SK-N-SH (cell line): ENCODE data around the gene ZSCAN2. TPM values are rescaled to one million over a fixed set of nuclear protein-coding genes. Genes with fewer than 3 reads are reported as not detected.
A peak's percentile ranks its signal among the peaks of the same experiment; 100 is the strongest.

Experiments used
- CTCF ChIA-PET: fragments of 300-600, 350-600 bp; formaldehyde crosslinking; extraction: SDS; loops from one replicate; lab custom pipeline; 2021; lab: Yijun Ruan, JAX
- POLR2A ChIA-PET: fragments of 350-600 bp; sonication (Branson Sonifier 250); formaldehyde crosslinking; extraction: SDS; loops from one replicate; lab custom pipeline; 2020; ENCODE audit warnings: antibody characterized with exemption, inconsistent platforms; lab: Yijun Ruan, JAX
- DNase-seq: peaks from one replicate; pipeline ENCODE4 v3.0.0; 2012
- H2AFZ ChIP-seq: fragments of 200-600 bp; sonication (generic); 2 replicates; pipeline ENCODE4 v1.8.1; 2016; ENCODE audit warnings: antibody characterized with exemption, mild to moderate bottlenecking, low read depth
- H3F3A ChIP-seq: fragments of 200-600 bp; sonication (generic); replicated peaks from 2 replicates; pipeline ENCODE3; 2016; ENCODE audit warnings: antibody characterized with exemption, mild to moderate bottlenecking; ENCODE audit not compliant: insufficient read depth
- H3K27ac ChIP-seq, 2 experiments: fragments of 200-500 bp in 1 of 2; fragments of 200-600 bp in 1 of 2; sonication (Bioruptor generic) in 1 of 2; sonication (generic), shearing (Covaris generic) in 1 of 2; 2 replicates each; pipeline versions ENCODE4 v1.5.1 to v1.6.1; 2014 to 2016; ENCODE audit warnings: low read depth in 2 of 2, inconsistent platforms in 1 of 2, low read length in 1 of 2, mild to moderate bottlenecking in 1 of 2, mixed read lengths in 1 of 2
- H3K27me3 ChIP-seq: fragments of 200-600 bp; sonication (generic), shearing (Covaris generic); 2 replicates; pipeline ENCODE4 v1.6.1; 2016; ENCODE audit warnings: mixed run types; ENCODE audit not compliant: insufficient read depth
- H3K36me3 ChIP-seq, 2 experiments: fragments of 200-500 bp in 1 of 2; fragments of 200-600 bp in 1 of 2; sonication (Bioruptor generic) in 1 of 2; sonication (generic) in 1 of 2; replicated peaks in 1 of 2; 2 replicates each; pipeline versions ENCODE3 to v1.5.1; 2014 to 2016; ENCODE audit warnings: low read length in 1 of 2, mild to moderate bottlenecking in 1 of 2; ENCODE audit not compliant: insufficient read depth in 2 of 2, control insufficient read depth in 1 of 2
- H3K4me1 ChIP-seq, 2 experiments: fragments of 200-500 bp in 1 of 2; fragments of 200-600 bp in 1 of 2; sonication (Bioruptor generic) in 1 of 2; sonication (generic), shearing (Covaris generic) in 1 of 2; 2 replicates each; pipeline versions ENCODE4 v1.5.1 to v1.6.1; 2014 to 2016; ENCODE audit warnings: low read depth in 1 of 2, low read length in 1 of 2, mixed run types in 1 of 2; ENCODE audit not compliant: insufficient read depth in 2 of 2, control insufficient read depth in 1 of 2
- H3K4me2 ChIP-seq: fragments of 200-600 bp; sonication (generic), shearing (Covaris generic); 2 replicates; pipeline ENCODE4 v1.6.1; 2017; ENCODE audit warnings: mixed run types
- H3K4me3 ChIP-seq, 2 experiments: fragments of 200-500 bp in 1 of 2; fragments of 200-600 bp in 1 of 2; sonication (Bioruptor generic) in 1 of 2; sonication (generic), shearing (Covaris generic) in 1 of 2; 2 replicates each; pipeline versions ENCODE4 v1.5.1 to v1.8.1; 2014 to 2016; ENCODE audit warnings: low read depth in 2 of 2, inconsistent platforms in 1 of 2, low read length in 1 of 2, mild to moderate bottlenecking in 1 of 2, mixed read lengths in 1 of 2, moderate library complexity in 1 of 2
- H3K79me2 ChIP-seq: fragments of 200-600 bp; sonication (generic); 2 replicates; pipeline ENCODE4 v1.8.1; 2017; ENCODE audit warnings: mild to moderate bottlenecking; ENCODE audit not compliant: insufficient read depth
- H3K9ac ChIP-seq: fragments of 200-600 bp; sonication (generic); 2 replicates; pipeline ENCODE4 v1.6.1; 2017; ENCODE audit warnings: mixed run types
- H3K9me2 ChIP-seq: fragments of 200-600 bp; sonication (generic); 2 replicates; pipeline ENCODE4 v1.6.1; 2017; ENCODE audit warnings: mixed run types
- H3K9me3 ChIP-seq: fragments of 200-600 bp; sonication (generic); 2 replicates; pipeline ENCODE4 v1.6.1; 2017; ENCODE audit warnings: mixed run types, mild to moderate bottlenecking, moderate library complexity
- H4K20me1 ChIP-seq: fragments of 200-600 bp; sonication (generic); 2 replicates; pipeline ENCODE4 v1.6.1; 2017; ENCODE audit warnings: mild to moderate bottlenecking, mixed run types; ENCODE audit not compliant: insufficient read depth
- CTCF ChIP-seq: fragments of 200-600 bp; sonication (generic); IDR thresholded peaks from 2 replicates; pipeline ENCODE4 v1.6.1; 2017; ENCODE audit warnings: antibody characterized with exemption, mild to moderate bottlenecking, moderate library complexity
- ELF1 ChIP-seq: IDR thresholded peaks from 2 replicates; pipeline ENCODE4 v1.4.0; 2012
- EZH2phosphoT487 ChIP-seq: fragments of 200-600 bp; sonication (generic); IDR thresholded peaks from 2 replicates; pipeline ENCODE4 v1.6.1; 2017; ENCODE audit warnings: low read depth, mixed run types, mild to moderate bottlenecking, antibody characterized with exemption, moderate library complexity, borderline replicate concordance
- FOXM1 ChIP-seq: IDR thresholded peaks from 2 replicates; pipeline ENCODE4 v1.4.0; 2012; ENCODE audit warnings: low read depth, mild to moderate bottlenecking
- IRF3 ChIP-seq: fragments of 150-350 bp; IDR thresholded peaks from 2 replicates; pipeline ENCODE4 v1.6.1; 2016; ENCODE audit warnings: mild to moderate bottlenecking, low read depth, low read length
- JUND ChIP-seq: IDR thresholded peaks from 2 replicates; pipeline ENCODE4 v1.4.0; 2012
- MEF2A ChIP-seq: IDR thresholded peaks from 2 replicates; pipeline ENCODE4 v1.4.0; 2012; ENCODE audit warnings: low read depth, borderline replicate concordance
- NFIC ChIP-seq: IDR thresholded peaks from 2 replicates; pipeline ENCODE4 v1.4.0; 2012; ENCODE audit warnings: borderline replicate concordance
- NRF1 ChIP-seq: IDR thresholded peaks from 2 replicates; pipeline ENCODE4 v1.6.1; 2012; ENCODE audit warnings: low read depth, mild to moderate bottlenecking, low read length
- PBX3 ChIP-seq: IDR thresholded peaks from 2 replicates; pipeline ENCODE4; 2012
- RAD21 ChIP-seq: IDR thresholded peaks from 2 replicates; pipeline ENCODE4 v1.6.1; 2012; ENCODE audit warnings: mild to moderate bottlenecking, low read length
- REST ChIP-seq: IDR thresholded peaks from 2 replicates; pipeline ENCODE4 v1.6.1; 2012; ENCODE audit warnings: mild to moderate bottlenecking, low read depth, low read length, moderate library complexity
- RXRA ChIP-seq: IDR thresholded peaks from 2 replicates; pipeline ENCODE4 v1.4.0; 2012; ENCODE audit warnings: low read depth, mild to moderate bottlenecking, borderline replicate concordance
- SMC3 ChIP-seq: IDR thresholded peaks from 2 replicates; pipeline ENCODE4 v1.6.1; 2012; ENCODE audit warnings: low read depth, low read length, improper control_type of control experiment
- TAF1 ChIP-seq: IDR thresholded peaks from 2 replicates; pipeline ENCODE4 v1.6.1; 2012; ENCODE audit warnings: low read depth, mild to moderate bottlenecking, low read length, moderate library complexity, borderline replicate concordance
- TCF12 ChIP-seq: IDR thresholded peaks from 2 replicates; pipeline ENCODE4 v1.4.0; 2012
- USF2 ChIP-seq: fragments of 150-350 bp; IDR thresholded peaks from 2 replicates; pipeline ENCODE4 v1.6.1; 2017; ENCODE audit warnings: antibody characterized with exemption, low read length, low read depth, borderline replicate concordance
- YY1 ChIP-seq: IDR thresholded peaks from 2 replicates; pipeline ENCODE4 v1.4.0; 2012; ENCODE audit warnings: low read depth, mild to moderate bottlenecking
- WGBS: methylation state at CpG from one replicate; pipeline ENCODE4 v1.1.6; 2017; ENCODE audit warnings: low lambda C conversion rate; 5-methylcytosine and 5-hydroxymethylcytosine counted together
- polyA plus RNA-seq, 3 experiments: library from polyadenylated mRNA; depleted of rRNA; stranded (reverse); fragments of >200 nt; gene quantifications; 2 replicates each; pipeline ENCODE4 v1.2.3, GENCODE V29; 2012

ZSCAN2 gene
- polyA plus RNA-seq, 1 of the 3 experiments (the other 2 are of a cell fraction): 22.0 TPM

- no peak overlapping the region for H3K9ac ChIP-seq
- DNase-seq: peak; percentile 0
- no peaks in the 10 kb centered on the region for H3K27me3 ChIP-seq
- no peak overlapping the region for H3K4me3 ChIP-seq
- H3K9me2 ChIP-seq: no peaks in the 10 kb centered on the region
- WGBS: 93% methylated on average over 7 of the region's 7 CpGs
- H3K36me3 ChIP-seq: peaks cover 14 to 23% of the 10 kb centered on the region in 2 experiments
- ChIA-PET POLR2A (no interaction called here), CTCF (interaction anchor here (2.0 kb wide), 1 partner anchor 11 kb away, joined by 5 read pairs; the partner anchor contains the start of gene ZSCAN2)
- no peaks in the 10 kb centered on the region for H3K9me3 ChIP-seq
- H3K79me2 ChIP-seq: peaks cover 81% of the 10 kb centered on the region
- no peak overlapping the region for H2AFZ ChIP-seq
- H3K27ac ChIP-seq: no peak overlapping the region
- peaks cover 3% of the 10 kb centered on the region for H3F3A ChIP-seq
- 0 out of 2 replicates have a peak, but pooled peaks cover 2% of the 10 kb centered on the region for H4K20me1 ChIP-seq
- H3K4me2 ChIP-seq: no peak overlapping the region
- no peaks in the 10 kb centered on the region for H3K4me1 ChIP-seq
- TF ChIP-seq TCF12 (no peak), NRF1 (no peak), REST (no peak), JUND (no peak), EZH2phosphoT487 (no peak), NFIC (no peak), SMC3 (no peak), CTCF (no peak)
- TF ChIP-seq, all 33 proteins: peak for 0
Observed at GRCh38 chr15:84611631-84612030, 10.8 kb downstream of the ZSCAN2 start.

- H3K4me2 ChIP-seq: no peak overlapping the region
- 0 out of 2 replicates have a peak, but pooled peaks cover 6% of the 10 kb centered on the region for H3K9me3 ChIP-seq
- CTCF ChIA-PET: interaction anchor here (0.6 to 1.0 kb wide), 3 partner anchors 12 to 535 kb away, joined by 3 read pairs; no protein-coding TSS in a partner anchor
- no peaks in the 10 kb centered on the region for H3K27me3 ChIP-seq
- no peak overlapping the region for H3K4me3 ChIP-seq
- TF ChIP-seq PBX3: no peak
- TF ChIP-seq USF2: no peak
- no peak for TF ChIP-seq FOXM1
- TF ChIP-seq IRF3: no peak
- no peak for TF ChIP-seq TAF1
- TF ChIP-seq YY1: no peak
- TF ChIP-seq EZH2phosphoT487: no peak
- TF ChIP-seq ELF1: no peak
- no peak for TF ChIP-seq MEF2A
- no peak for TF ChIP-seq RXRA
- TF ChIP-seq RAD21: no peak
- no peak for TF ChIP-seq NRF1
- peaks cover 60% of the 10 kb centered on the region for H3K79me2 ChIP-seq
- POLR2A ChIA-PET: no interaction called here
- peaks cover 8 to 30% of the 10 kb centered on the region in 2 experiments for H3K36me3 ChIP-seq
- 91% methylated on average over 3 of the region's 3 CpGs for WGBS
- H4K20me1 ChIP-seq: no peaks in the 10 kb centered on the region
- H3K4me1 ChIP-seq: no peaks in the 10 kb centered on the region
- DNase-seq: no peak
- peaks cover 4% of the 10 kb centered on the region for H3F3A ChIP-seq
- H2AFZ ChIP-seq: no peak overlapping the region
- no peaks in the 10 kb centered on the region for H3K9me2 ChIP-seq
- H3K27ac ChIP-seq: no peak overlapping the region
- no peak overlapping the region for H3K9ac ChIP-seq
Observed at GRCh38 chr15:84616235-84616634, 15.4 kb downstream of the ZSCAN2 start.
